ENCODE results near the gene CD160. TPM values are rescaled to one million over a fixed set of nuclear protein-coding genes. Genes with fewer than 3 reads are reported as not detected.

Gene CD160
- total and polyA plus RNA-seq, 2 of the 13 experiments (the other 11 are each of a cell fraction or from before 2014, with no cell fraction given) = 0.09 TPM; not detected in 1

DNA sequence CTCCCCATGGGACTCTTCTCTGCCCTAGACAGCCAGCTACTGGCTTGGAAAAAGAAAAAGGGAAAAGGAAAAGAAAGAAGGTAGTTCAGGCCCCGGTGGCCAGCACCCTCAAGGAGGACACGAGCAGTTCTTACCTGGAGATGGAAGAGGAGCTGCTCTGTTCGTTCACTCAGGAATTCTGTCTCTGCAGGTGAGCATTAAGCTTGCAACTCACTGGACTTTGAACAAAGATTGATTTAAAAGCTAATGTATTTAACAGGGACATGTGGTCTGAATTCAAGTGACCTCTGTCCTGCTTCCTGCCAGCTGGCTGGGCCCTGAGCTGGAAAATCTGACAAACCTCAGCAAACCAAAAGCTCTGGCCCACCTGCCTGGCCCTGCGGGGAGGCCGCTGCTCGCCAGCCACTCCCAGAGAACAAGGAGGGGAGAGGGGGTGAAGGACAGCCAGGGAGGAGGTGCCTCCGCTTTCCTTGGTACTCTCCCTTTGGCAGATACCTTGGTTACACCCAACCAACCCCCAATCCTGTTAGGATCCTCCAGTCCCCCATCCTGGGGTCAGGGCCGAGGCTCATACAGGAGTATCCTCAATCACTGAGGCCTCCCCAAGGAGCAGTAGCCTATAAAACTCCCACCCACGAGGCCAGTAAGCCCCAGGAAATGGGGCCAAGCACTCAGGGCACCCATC, 12.0 kb upstream of the CD160 start, which contains the start of gene PDZK1 (continued):
- TF ChIP-seq, protein P1, sequence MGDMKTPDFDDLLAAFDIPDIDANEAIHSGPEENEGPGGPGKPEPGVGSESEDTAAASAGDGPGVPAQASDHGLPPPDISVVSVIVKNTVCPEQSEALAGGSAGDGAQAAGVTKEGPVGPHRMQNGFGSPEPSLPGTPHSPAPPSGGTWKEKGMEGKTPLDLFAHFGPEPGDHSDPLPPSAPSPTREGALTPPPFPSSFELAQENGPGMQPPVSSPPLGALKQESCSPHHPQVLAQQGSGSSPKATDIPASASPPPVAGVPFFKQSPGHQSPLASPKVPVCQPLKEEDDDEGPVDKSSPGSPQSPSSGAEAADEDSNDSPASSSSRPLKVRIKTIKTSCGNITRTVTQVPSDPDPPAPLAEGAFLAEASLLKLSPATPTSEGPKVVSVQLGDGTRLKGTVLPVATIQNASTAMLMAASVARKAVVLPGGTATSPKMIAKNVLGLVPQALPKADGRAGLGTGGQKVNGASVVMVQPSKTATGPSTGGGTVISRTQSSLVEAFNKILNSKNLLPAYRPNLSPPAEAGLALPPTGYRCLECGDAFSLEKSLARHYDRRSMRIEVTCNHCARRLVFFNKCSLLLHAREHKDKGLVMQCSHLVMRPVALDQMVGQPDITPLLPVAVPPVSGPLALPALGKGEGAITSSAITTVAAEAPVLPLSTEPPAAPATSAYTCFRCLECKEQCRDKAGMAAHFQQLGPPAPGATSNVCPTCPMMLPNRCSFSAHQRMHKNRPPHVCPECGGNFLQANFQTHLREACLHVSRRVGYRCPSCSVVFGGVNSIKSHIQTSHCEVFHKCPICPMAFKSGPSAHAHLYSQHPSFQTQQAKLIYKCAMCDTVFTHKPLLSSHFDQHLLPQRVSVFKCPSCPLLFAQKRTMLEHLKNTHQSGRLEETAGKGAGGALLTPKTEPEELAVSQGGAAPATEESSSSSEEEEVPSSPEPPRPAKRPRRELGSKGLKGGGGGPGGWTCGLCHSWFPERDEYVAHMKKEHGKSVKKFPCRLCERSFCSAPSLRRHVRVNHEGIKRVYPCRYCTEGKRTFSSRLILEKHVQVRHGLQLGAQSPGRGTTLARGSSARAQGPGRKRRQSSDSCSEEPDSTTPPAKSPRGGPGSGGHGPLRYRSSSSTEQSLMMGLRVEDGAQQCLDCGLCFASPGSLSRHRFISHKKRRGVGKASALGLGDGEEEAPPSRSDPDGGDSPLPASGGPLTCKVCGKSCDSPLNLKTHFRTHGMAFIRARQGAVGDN (CRISPR knock-in tag; IDR thresholded peaks at IDR 0.05) = peak; percentile 93
- TF ChIP-seq KDM5B (CRISPR knock-in tag; IDR thresholded peaks at IDR 0.05; ENCODE audit: borderline replicate concordance) (peak; percentile 60; the same call in 1 of the 2 replicates), RXRA (CRISPR knock-in tag; IDR thresholded peaks at IDR 0.05) (peak; percentile 91), ZNF317 (CRISPR knock-in tag; IDR thresholded peaks at IDR 0.05) (0 out of 2 replicates have a peak, but pooled peaks have one; percentile 5), TCF12 (IDR thresholded peaks at IDR 0.05) (no peak), TCF12 (CRISPR knock-in tag; IDR thresholded peaks at IDR 0.05) (peak; percentile 56; the same call in 1 of the 2 replicates), ZNF788 (CRISPR knock-in tag; IDR thresholded peaks at IDR 0.05; ENCODE audit: borderline replicate concordance) (no peak), ZFX (CRISPR knock-in tag; IDR thresholded peaks at IDR 0.05; ENCODE audit: low read depth) (peak; percentile 82)
- TF ChIP-seq, protein P2, sequence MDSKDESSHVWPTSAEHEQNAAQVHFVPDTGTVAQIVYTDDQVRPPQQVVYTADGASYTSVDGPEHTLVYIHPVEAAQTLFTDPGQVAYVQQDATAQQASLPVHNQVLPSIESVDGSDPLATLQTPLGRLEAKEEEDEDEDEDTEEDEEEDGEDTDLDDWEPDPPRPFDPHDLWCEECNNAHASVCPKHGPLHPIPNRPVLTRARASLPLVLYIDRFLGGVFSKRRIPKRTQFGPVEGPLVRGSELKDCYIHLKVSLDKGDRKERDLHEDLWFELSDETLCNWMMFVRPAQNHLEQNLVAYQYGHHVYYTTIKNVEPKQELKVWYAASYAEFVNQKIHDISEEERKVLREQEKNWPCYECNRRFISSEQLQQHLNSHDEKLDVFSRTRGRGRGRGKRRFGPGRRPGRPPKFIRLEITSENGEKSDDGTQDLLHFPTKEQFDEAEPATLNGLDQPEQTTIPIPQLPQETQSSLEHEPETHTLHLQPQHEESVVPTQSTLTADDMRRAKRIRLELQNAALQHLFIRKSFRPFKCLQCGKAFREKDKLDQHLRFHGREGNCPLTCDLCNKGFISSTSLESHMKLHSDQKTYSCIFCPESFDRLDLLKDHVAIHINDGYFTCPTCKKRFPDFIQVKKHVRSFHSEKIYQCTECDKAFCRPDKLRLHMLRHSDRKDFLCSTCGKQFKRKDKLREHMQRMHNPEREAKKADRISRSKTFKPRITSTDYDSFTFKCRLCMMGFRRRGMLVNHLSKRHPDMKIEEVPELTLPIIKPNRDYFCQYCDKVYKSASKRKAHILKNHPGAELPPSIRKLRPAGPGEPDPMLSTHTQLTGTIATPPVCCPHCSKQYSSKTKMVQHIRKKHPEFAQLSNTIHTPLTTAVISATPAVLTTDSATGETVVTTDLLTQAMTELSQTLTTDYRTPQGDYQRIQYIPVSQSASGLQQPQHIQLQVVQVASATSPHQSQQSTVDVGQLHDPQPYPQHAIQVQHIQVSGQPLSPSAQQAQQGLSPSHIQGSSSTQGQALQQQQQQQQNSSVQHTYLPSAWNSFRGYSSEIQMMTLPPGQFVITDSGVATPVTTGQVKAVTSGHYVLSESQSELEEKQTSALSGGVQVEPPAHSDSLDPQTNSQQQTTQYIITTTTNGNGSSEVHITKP (CRISPR knock-in tag; IDR thresholded peaks at IDR 0.05; ENCODE audit: low read depth) = no peak; the same call in 1 of the 2 replicates
- TF ChIP-seq, protein P3, sequence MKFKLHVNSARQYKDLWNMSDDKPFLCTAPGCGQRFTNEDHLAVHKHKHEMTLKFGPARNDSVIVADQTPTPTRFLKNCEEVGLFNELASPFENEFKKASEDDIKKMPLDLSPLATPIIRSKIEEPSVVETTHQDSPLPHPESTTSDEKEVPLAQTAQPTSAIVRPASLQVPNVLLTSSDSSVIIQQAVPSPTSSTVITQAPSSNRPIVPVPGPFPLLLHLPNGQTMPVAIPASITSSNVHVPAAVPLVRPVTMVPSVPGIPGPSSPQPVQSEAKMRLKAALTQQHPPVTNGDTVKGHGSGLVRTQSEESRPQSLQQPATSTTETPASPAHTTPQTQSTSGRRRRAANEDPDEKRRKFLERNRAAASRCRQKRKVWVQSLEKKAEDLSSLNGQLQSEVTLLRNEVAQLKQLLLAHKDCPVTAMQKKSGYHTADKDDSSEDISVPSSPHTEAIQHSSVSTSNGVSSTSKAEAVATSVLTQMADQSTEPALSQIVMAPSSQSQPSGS (CRISPR knock-in tag; IDR thresholded peaks at IDR 0.05) = peak; percentile 78; the same call in 1 of the 2 replicates
- TF ChIP-seq, protein P4, sequence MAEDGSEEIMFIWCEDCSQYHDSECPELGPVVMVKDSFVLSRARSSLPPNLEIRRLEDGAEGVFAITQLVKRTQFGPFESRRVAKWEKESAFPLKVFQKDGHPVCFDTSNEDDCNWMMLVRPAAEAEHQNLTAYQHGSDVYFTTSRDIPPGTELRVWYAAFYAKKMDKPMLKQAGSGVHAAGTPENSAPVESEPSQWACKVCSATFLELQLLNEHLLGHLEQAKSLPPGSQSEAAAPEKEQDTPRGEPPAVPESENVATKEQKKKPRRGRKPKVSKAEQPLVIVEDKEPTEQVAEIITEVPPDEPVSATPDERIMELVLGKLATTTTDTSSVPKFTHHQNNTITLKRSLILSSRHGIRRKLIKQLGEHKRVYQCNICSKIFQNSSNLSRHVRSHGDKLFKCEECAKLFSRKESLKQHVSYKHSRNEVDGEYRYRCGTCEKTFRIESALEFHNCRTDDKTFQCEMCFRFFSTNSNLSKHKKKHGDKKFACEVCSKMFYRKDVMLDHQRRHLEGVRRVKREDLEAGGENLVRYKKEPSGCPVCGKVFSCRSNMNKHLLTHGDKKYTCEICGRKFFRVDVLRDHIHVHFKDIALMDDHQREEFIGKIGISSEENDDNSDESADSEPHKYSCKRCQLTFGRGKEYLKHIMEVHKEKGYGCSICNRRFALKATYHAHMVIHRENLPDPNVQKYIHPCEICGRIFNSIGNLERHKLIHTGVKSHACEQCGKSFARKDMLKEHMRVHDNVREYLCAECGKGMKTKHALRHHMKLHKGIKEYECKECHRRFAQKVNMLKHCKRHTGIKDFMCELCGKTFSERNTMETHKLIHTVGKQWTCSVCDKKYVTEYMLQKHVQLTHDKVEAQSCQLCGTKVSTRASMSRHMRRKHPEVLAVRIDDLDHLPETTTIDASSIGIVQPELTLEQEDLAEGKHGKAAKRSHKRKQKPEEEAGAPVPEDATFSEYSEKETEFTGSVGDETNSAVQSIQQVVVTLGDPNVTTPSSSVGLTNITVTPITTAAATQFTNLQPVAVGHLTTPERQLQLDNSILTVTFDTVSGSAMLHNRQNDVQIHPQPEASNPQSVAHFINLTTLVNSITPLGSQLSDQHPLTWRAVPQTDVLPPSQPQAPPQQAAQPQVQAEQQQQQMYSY (CRISPR knock-in tag; IDR thresholded peaks at IDR 0.05) = peak; percentile 36; the same call in 1 of the 2 replicates
- TF ChIP-seq, protein P5, sequence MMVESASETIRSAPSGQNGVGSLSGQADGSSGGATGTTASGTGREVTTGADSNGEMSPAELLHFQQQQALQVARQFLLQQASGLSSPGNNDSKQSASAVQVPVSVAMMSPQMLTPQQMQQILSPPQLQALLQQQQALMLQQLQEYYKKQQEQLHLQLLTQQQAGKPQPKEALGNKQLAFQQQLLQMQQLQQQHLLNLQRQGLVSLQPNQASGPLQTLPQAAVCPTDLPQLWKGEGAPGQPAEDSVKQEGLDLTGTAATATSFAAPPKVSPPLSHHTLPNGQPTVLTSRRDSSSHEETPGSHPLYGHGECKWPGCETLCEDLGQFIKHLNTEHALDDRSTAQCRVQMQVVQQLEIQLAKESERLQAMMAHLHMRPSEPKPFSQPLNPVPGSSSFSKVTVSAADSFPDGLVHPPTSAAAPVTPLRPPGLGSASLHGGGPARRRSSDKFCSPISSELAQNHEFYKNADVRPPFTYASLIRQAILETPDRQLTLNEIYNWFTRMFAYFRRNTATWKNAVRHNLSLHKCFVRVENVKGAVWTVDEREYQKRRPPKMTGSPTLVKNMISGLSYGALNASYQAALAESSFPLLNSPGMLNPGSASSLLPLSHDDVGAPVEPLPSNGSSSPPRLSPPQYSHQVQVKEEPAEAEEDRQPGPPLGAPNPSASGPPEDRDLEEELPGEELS (CRISPR knock-in tag; IDR thresholded peaks at IDR 0.05) = 0 out of 2 replicates have a peak, but pooled peaks have one; percentile 45
